Astrocyte of the cerebellum (primary cell): ENCODE data around the gene EFNB1.

Experiments
- DNase-seq: peaks from one replicate; pipeline ENCODE4 v3.0.0-alpha.2; 2011; ENCODE audit warnings: low read depth
- H3K4me3 ChIP-seq: 2 replicates; pipeline ENCODE4 v1.5.1; 2011; ENCODE audit warnings: mild to moderate bottlenecking, low read depth, low read length, moderate library complexity
- in situ Hi-C: cut with HindIII; loops from 2 replicates; pipeline ENCODE4 v1.10.0; 2017; ENCODE audit warnings: low sequenced_read_pairs
- TF ChIP-seq, protein P1 (sequence below): IDR thresholded peaks from 2 replicates; pipeline ENCODE4 v1.5.1; 2012; ENCODE audit warnings: low read length, low read depth, moderate library complexity, mild to moderate bottlenecking; ENCODE audit errors: missing control alignments

Gene EFNB1

DNA sequence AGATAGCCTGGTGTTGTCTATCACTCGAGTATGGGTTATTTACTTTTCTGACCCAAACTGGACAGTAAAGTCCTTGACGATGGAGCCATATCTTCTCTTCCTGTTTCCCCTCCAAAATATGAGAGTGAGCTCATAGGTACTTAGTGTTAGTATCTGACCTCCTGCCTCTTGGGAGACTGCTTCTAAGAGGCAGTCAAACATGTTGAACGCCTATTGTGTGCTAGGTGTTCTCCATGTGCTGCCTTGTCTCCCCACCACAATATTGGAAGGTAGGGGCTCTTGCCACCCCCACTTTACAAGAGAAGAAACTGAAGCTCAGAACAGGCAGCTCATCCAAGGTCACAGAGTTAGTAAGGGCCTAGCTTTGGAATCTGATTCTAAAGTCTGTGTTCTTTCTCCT is 8.3 kb downstream of the EFNB1 start:
- in situ Hi-C loops = no loop called here
- no peak overlapping the region for H3K4me3 ChIP-seq
- TF ChIP-seq, protein P1, sequence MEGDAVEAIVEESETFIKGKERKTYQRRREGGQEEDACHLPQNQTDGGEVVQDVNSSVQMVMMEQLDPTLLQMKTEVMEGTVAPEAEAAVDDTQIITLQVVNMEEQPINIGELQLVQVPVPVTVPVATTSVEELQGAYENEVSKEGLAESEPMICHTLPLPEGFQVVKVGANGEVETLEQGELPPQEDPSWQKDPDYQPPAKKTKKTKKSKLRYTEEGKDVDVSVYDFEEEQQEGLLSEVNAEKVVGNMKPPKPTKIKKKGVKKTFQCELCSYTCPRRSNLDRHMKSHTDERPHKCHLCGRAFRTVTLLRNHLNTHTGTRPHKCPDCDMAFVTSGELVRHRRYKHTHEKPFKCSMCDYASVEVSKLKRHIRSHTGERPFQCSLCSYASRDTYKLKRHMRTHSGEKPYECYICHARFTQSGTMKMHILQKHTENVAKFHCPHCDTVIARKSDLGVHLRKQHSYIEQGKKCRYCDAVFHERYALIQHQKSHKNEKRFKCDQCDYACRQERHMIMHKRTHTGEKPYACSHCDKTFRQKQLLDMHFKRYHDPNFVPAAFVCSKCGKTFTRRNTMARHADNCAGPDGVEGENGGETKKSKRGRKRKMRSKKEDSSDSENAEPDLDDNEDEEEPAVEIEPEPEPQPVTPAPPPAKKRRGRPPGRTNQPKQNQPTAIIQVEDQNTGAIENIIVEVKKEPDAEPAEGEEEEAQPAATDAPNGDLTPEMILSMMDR = no peak
- DNase-seq = no peak

- H3K4me3 ChIP-seq = no peak overlapping the region
- TF ChIP-seq, protein P1 = no peak
- in situ Hi-C loops = no loop called here
- no peak for DNase-seq
Measured at GRCh38 chrX:68838571-68838910, 9.7 kb downstream of the EFNB1 start.

GRCh38 chrX:68839771-68840170 is 10.9 kb downstream of the EFNB1 start:
- H3K4me3 ChIP-seq = no peak overlapping the region
- in situ Hi-C loops = no loop called here
- DNase-seq = no peak
- TF ChIP-seq, protein P1 = no peak

DNA sequence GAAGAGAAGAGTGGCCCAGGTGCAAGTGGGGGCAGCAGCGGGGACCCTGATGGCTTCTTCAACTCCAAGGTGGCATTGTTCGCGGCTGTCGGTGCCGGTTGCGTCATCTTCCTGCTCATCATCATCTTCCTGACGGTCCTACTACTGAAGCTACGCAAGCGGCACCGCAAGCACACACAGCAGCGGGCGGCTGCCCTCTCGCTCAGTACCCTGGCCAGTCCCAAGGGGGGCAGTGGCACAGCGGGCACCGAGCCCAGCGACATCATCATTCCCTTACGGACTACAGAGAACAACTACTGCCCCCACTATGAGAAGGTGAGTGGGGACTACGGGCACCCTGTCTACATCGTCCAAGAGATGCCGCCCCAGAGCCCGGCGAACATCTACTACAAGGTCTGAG is 11.4 kb downstream of the EFNB1 start:
- no peak overlapping the region for H3K4me3 ChIP-seq
- TF ChIP-seq, protein P1 = no peak
- DNase-seq = no peak
- in situ Hi-C loops = no loop called here

- no peak overlapping the region for H3K4me3 ChIP-seq
- in situ Hi-C loops = no loop called here
- TF ChIP-seq, protein P1 = no peak
- DNase-seq = no peak
Measured at GRCh38 chrX:68841251-68842049, 12.6 kb downstream of the EFNB1 start.

DNA sequence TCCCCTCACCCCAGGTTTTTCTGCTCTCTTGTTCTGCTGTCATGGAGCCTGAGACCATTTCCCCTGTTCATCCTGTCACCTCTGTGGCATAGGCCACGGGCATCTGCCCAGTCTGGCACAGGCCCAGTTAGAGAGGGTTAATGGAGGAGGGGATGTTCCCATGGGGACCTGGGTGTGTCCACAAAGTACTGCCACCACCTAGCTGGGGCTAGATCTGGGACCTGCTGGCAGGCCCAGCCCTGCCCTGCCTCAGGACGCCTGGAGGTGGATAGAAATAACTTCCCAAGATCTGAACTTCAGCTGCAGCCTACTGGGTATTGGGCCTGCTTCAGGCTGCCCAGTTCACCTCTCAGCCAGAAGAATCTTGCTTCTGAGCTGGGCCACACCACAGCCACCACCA is 13.5 kb downstream of the EFNB1 start:
- in situ Hi-C loops = no loop called here
- TF ChIP-seq, protein P1 = no peak
- no peak overlapping the region for H3K4me3 ChIP-seq
- DNase-seq = no peak
